ENCODE measurements around the gene TRIO.

Gene TRIO

GRCh38 chr5:14370386-14370785 lies 227.2 kb downstream of the TRIO start:
- ChIA-PET POLR2A (no interaction called here), CTCF (interaction anchor here (0.7 to 2.7 kb wide), 4 partner anchors 17 to 549 kb away, joined by 3 to 9 read pairs (median 7); no protein-coding TSS in a partner anchor)
- peaks cover 65 to 89% of the 10 kb centered on the region in 2 experiments for H3K36me3 ChIP-seq (ENCODE audit: control insufficient read depth in 2 of 2, insufficient read depth in 1 of 2, low read length in 2 of 2)
- H3K4me1 ChIP-seq (ENCODE audit: control insufficient read depth, insufficient read depth, low read length) = no peaks in the 10 kb centered on the region
- TF ChIP-seq ZNF211 (tag by site-specific recombination; IDR thresholded peaks at IDR 0.05; ENCODE audit: low read depth) (no peak), IKZF3 (tag by site-specific recombination; IDR thresholded peaks at IDR 0.05) (no peak), SALL2 (tag by site-specific recombination; IDR thresholded peaks at IDR 0.05; ENCODE audit: borderline replicate concordance) (no peak), ZNF362 (tag by site-specific recombination; IDR thresholded peaks at IDR 0.05) (no peak), ZNF610 (tag by site-specific recombination; IDR thresholded peaks at IDR 0.05; ENCODE audit: borderline replicate concordance) (no peak), ZSCAN18 (tag by site-specific recombination; IDR thresholded peaks at IDR 0.05) (no peak), ZNF391 (tag by site-specific recombination; IDR thresholded peaks at IDR 0.05; ENCODE audit: borderline replicate concordance, low read depth) (no peak), ZNF341 (tag by site-specific recombination; IDR thresholded peaks at IDR 0.05; ENCODE audit: low read depth) (no peak), ZNF701 (tag by site-specific recombination; IDR thresholded peaks at IDR 0.05) (no peak), ZNF747 (tag by site-specific recombination; IDR thresholded peaks at IDR 0.05) (no peak), HOXC10 (CRISPR knock-in tag; IDR thresholded peaks at IDR 0.05) (no peak), ZNF654 (tag by site-specific recombination; IDR thresholded peaks at IDR 0.05; ENCODE audit: low read depth) (no peak), ZNF146 (tag by site-specific recombination; IDR thresholded peaks at IDR 0.05) (no peak), TSHZ1 (tag by site-specific recombination; IDR thresholded peaks at IDR 0.05; ENCODE audit: borderline replicate concordance) (no peak), ZNF19 (tag by site-specific recombination; IDR thresholded peaks at IDR 0.05; ENCODE audit: low read depth) (no peak), ZNF776 (tag by site-specific recombination; IDR thresholded peaks at IDR 0.05; ENCODE audit: borderline replicate concordance) (no peak)
- no peak overlapping the region for H3K27ac ChIP-seq (ENCODE audit: extremely low read depth, low read depth, low read length)
- H3K4me3 ChIP-seq (ENCODE audit: low read depth, low read length) = no peak overlapping the region
- no peaks in the 10 kb centered on the region for H3K9me3 ChIP-seq (ENCODE audit: control insufficient read depth, insufficient read depth, low read depth, low read length)

- no peaks in the 10 kb centered on the region for H3K9me3 ChIP-seq (ENCODE audit: control insufficient read depth, insufficient read depth, low read depth, low read length)
- no peak overlapping the region for H3K4me3 ChIP-seq (ENCODE audit: low read depth, low read length)
- CTCF ChIA-PET = interaction anchor here (1.3 kb wide), 2 partner anchors 9 to 26 kb away, joined by 3 to 5 read pairs; no protein-coding TSS in a partner anchor
- peaks cover 63 to 86% of the 10 kb centered on the region in 2 experiments for H3K36me3 ChIP-seq (ENCODE audit: control insufficient read depth in 2 of 2, insufficient read depth in 1 of 2, low read length in 2 of 2)
- POLR2A ChIA-PET = no interaction called here
- no peaks in the 10 kb centered on the region for H3K4me1 ChIP-seq (ENCODE audit: control insufficient read depth, insufficient read depth, low read length)
- no peak overlapping the region for H3K27ac ChIP-seq (ENCODE audit: extremely low read depth, low read depth, low read length)
- TF ChIP-seq ZFP69B (tag by site-specific recombination; IDR thresholded peaks at IDR 0.05) (no peak), ZIC2 (tag by site-specific recombination; IDR thresholded peaks at IDR 0.05) (no peak), IKZF3 (tag by site-specific recombination; IDR thresholded peaks at IDR 0.05) (no peak)
Measured at GRCh38 chr5:14373685-14374084, 230.5 kb downstream of the TRIO start.
